GM18511 (cell line): ENCODE data around the gene SLC25A6.
"Not testable (repeated sequence)": the region's sequence is repeated elsewhere in the genome, so short reads cannot be mapped to it uniquely, and the experiment has no call there.

Experiments
- ATAC-seq: cut with Tn5 transposase; IDR thresholded peaks from one replicate; pipeline ENCODE4 v1.9.1; 2021; ENCODE audit warnings: mild to moderate bottlenecking, moderate library complexity; ENCODE audit not compliant: unreplicated experiment

Gene SLC25A6

DNA sequence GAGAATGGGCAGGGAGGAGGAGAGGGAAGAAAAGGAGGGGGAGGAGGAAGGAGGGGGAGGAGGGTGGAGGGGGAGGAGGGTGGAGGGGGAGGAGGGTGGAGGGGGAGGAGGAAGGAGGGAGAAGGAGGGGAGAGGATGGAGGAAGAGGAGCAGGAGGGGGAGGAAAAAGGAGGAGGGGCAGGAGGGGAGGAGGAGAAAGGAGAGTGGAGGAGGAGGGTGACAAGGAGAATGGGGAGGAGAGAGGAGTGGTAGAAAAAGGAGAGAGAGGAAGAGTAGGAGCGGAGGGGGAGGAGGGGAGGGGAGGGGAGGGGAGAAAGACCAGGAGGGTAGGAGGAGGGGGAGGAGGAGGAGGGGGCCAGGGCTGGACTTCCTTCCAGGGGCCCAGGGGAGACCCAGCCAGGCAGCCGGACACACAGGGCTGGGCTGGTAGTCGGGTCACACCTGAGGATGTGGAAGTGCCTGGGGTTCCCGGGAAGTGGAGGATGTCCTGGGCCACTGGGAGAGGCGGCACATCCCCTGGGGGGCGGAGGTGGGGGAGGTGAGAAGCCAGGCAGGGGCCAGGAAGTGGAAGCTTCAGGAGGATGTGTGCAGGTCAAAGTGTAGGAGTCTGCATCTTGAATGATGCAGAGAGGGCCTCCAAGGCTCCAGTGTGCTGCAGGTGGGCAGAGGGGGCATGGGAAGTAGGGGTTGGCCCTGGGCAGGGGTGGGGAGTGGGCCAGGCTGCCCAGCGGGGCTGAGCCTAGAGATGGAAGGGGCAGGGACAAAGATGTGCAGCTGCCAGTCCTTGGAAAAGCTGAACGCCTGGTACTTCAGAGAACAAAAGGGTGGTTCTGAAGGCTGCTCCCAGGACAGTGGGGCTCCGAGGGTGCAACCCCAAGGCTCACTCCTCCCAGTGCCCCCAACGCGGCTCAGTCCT lies 36.5 kb downstream of the SLC25A6 start:
- ATAC-seq: no peak

GRCh38 chrX:1354036-1355019 lies 37.6 kb downstream of the SLC25A6 start:
- no peak for ATAC-seq

DNA sequence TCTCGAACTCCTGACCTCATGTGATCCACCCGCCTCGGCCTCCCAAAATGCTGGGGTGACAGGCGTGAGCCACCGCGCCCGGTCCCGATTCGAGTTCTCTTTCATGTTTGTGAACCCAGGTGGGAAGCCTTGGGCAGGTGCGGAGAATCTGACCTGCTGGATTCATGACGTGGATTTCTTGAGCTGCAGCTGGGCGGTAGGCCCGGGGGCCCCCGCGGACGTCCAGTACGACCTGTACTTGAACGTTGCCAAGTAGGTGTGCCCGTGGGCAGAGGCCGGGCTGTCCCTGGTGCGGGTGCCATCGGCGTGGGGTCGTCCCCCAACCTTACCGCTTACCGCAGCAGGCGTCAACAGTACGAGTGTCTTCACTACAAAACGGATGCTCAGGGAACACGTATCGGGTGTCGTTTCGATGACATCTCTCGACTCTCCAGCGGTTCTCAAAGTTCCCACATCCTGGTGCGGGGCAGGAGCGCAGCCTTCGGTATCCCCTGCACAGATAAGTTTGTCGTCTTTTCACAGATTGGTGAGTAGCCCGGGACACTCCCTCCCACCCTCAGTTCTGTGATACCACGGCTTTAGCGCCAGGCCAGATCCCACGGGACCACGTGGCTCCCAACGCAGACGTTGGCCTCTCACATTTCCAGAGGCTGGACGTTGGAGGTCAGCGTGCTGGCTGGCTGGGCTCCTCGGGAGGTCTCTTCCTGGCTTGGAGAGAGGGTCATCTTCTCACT lies 39.8 kb downstream of the SLC25A6 start:
- ATAC-seq: no peak

GRCh38 chrX:1349606-1350005 lies 42.3 kb downstream of the SLC25A6 start:
- ATAC-seq: not testable (repeated sequence)

DNA sequence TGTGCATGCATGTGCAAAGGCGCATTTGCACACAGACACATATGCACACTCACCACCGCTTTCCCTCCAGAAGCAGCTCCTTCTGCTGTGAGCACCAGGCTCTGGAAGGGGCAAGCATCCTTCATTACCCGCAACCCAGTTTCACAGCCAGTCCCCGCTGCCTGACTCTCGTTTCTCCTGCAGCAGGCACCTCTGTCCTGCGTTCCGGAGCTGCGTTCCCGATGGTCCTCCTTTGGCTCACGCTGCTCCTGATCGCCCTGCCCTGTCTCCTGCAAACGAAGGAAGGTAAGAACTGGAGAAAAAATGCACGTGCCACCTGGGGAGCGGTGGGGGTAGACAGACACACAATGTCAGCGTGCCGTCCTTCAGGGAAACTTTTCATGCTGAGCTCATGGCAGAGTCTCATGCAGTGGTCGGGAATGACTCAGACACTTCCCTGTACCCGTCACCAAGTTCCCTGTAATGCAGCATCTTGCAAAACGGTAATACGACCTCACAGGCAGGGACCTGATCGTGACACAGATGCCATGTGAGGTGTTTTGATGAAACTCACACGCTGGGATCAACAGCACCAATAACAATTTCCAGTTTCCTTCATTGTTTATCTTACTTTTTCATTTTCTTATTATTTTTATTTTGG lies 50.2 kb downstream of the SLC25A6 start:
- ATAC-seq: no peak

- peak; percentile 52 for ATAC-seq
These were observed 54.7 kb downstream of the SLC25A6 start for GRCh38 chrX:1336948-1337779.

DNA sequence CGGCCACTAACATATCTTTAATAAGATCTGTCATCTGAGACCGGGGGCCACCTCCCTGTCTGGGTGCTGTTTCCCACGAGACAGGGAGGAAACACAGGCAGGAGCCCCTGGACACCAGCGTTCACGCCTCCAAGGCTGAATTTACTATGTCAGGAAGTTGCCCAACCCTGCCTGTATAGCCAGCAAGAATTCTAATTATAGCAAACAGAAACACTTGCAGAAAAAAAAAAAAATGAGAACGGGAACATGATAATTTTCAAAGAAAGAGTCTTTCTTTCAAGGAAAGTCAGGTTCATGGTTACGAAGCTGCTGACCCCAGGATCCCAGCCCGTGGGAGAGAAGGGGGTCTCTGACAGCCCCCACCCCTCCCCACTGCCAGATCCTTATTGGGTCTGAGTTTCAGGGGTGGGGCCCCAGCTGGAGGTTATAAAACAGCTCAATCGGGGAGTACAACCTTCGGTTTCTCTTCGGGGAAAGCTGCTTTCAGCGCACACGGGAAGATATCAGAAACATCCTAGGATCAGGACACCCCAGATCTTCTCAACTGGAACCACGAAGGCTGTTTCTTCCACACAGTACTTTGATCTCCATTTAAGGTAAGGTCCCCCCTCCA lies 55.5 kb downstream of the SLC25A6 start, which contains the start of gene IL3RA:
Gene IL3RA (plus strand): TSS at position 455 of the 613 bp plus-strand sequence. CDS start 4,981 bp downstream, outside the sequence.
- ATAC-seq: peak; percentile 75
